ENCODE measurements around the gene RAI1. TPM values are rescaled to one million over a fixed set of nuclear protein-coding genes. Genes with fewer than 3 reads are reported as not detected.

Gene RAI1
- total and polyA plus RNA-seq, 2 experiments from 2014 or later: 0.87 to 0.89 TPM

- H3K4me1 Mint-ChIP-seq: peaks cover 73% of the 10 kb centered on the region
- Histone ChIP-seq H3K4me2 (peak overlapping the region; percentile 77), H3K27ac (ENCODE audit: low read depth) (peak overlapping the region; percentile 99), H3K4me3 (peak overlapping the region; percentile 46), H3K27me3 (ENCODE audit: insufficient read depth) (no peaks in the 10 kb centered on the region), H3K36me3 (ENCODE audit: insufficient read depth) (0 out of 2 replicates have a peak, but pooled peaks cover 5% of the 10 kb centered on the region), H3K4me1 (ENCODE audit: insufficient read depth) (peaks cover 49% of the 10 kb centered on the region), H2AFZ (no peak overlapping the region), H3F3A (replicated peaks; ENCODE audit: low read depth) (peaks cover 13% of the 10 kb centered on the region), H3K79me2 (replicated peaks; ENCODE audit: insufficient read depth) (peaks cover 73% of the 10 kb centered on the region), H3K9me2 (ENCODE audit: insufficient read depth) (no peaks in the 10 kb centered on the region), H4K20me1 (replicated peaks; ENCODE audit: insufficient read depth) (peaks cover 69% of the 10 kb centered on the region)
- peaks cover 21% of the 10 kb centered on the region for H3K27me3 Mint-ChIP-seq (ENCODE audit: insufficient read depth, low read depth, poor library complexity)
- ATAC-seq (peak; percentile 16), DNase-seq (ENCODE audit: low spot score) (no peak)
- H3K9me3 Mint-ChIP-seq: no peaks in the 10 kb centered on the region
- H3K27ac Mint-ChIP-seq: peak overlapping the region; percentile 97
- peak overlapping the region; percentile 60 for H3K4me3 Mint-ChIP-seq
- H3K36me3 Mint-ChIP-seq (ENCODE audit: low read depth): peaks cover 22% of the 10 kb centered on the region
- no peak for TF ChIP-seq STAT1 (IDR thresholded peaks at IDR 0.05; ENCODE audit: unreplicated experiment)
- TF ChIP-seq, protein P1, sequence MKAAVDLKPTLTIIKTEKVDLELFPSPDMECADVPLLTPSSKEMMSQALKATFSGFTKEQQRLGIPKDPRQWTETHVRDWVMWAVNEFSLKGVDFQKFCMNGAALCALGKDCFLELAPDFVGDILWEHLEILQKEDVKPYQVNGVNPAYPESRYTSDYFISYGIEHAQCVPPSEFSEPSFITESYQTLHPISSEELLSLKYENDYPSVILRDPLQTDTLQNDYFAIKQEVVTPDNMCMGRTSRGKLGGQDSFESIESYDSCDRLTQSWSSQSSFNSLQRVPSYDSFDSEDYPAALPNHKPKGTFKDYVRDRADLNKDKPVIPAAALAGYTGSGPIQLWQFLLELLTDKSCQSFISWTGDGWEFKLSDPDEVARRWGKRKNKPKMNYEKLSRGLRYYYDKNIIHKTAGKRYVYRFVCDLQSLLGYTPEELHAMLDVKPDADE (IDR thresholded peaks at IDR 0.05): no peak
- no peak for TF ChIP-seq ZNF114 (CRISPR knock-in tag; IDR thresholded peaks at IDR 0.05)
- TF ChIP-seq EZH2 (IDR thresholded peaks at IDR 0.05; ENCODE audit: low read depth, unreplicated experiment): no peak
- TF ChIP-seq POLR2AphosphoS5 (IDR thresholded peaks at IDR 0.05; ENCODE audit: low read depth): no peak
- TF ChIP-seq, protein P2, sequence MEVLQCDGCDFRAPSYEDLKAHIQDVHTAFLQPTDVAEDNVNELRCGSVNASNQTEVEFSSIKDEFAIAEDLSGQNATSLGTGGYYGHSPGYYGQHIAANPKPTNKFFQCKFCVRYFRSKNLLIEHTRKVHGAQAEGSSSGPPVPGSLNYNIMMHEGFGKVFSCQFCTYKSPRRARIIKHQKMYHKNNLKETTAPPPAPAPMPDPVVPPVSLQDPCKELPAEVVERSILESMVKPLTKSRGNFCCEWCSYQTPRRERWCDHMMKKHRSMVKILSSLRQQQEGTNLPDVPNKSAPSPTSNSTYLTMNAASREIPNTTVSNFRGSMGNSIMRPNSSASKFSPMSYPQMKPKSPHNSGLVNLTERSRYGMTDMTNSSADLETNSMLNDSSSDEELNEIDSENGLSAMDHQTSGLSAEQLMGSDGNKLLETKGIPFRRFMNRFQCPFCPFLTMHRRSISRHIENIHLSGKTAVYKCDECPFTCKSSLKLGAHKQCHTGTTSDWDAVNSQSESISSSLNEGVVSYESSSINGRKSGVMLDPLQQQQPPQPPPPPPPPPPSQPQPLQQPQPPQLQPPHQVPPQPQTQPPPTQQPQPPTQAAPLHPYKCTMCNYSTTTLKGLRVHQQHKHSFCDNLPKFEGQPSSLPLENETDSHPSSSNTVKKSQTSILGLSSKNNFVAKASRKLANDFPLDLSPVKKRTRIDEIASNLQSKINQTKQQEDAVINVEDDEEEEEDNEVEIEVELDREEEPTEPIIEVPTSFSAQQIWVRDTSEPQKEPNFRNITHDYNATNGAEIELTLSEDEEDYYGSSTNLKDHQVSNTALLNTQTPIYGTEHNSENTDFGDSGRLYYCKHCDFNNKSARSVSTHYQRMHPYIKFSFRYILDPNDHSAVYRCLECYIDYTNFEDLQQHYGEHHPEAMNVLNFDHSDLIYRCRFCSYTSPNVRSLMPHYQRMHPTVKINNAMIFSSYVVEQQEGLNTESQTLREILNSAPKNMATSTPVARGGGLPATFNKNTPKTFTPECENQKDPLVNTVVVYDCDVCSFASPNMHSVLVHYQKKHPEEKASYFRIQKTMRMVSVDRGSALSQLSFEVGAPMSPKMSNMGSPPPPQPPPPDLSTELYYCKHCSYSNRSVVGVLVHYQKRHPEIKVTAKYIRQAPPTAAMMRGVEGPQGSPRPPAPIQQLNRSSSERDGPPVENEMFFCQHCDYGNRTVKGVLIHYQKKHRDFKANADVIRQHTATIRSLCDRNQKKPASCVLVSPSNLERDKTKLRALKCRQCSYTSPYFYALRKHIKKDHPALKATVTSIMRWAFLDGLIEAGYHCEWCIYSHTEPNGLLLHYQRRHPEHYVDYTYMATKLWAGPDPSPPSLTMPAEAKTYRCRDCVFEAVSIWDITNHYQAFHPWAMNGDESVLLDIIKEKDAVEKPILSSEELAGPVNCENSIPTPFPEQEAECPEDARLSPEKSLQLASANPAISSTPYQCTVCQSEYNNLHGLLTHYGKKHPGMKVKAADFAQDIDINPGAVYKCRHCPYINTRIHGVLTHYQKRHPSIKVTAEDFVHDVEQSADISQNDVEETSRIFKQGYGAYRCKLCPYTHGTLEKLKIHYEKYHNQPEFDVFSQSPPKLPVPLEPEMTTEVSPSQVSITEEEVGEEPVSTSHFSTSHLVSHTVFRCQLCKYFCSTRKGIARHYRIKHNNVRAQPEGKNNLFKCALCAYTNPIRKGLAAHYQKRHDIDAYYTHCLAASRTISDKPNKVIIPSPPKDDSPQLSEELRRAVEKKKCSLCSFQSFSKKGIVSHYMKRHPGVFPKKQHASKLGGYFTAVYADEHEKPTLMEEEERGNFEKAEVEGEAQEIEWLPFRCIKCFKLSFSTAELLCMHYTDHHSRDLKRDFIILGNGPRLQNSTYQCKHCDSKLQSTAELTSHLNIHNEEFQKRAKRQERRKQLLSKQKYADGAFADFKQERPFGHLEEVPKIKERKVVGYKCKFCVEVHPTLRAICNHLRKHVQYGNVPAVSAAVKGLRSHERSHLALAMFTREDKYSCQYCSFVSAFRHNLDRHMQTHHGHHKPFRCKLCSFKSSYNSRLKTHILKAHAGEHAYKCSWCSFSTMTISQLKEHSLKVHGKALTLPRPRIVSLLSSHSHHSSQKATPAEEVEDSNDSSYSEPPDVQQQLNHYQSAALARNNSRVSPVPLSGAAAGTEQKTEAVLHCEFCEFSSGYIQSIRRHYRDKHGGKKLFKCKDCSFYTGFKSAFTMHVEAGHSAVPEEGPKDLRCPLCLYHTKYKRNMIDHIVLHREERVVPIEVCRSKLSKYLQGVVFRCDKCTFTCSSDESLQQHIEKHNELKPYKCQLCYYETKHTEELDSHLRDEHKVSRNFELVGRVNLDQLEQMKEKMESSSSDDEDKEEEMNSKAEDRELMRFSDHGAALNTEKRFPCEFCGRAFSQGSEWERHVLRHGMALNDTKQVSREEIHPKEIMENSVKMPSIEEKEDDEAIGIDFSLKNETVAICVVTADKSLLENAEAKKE (CRISPR knock-in tag; IDR thresholded peaks at IDR 0.05): no peak
- TF ChIP-seq NANOG (IDR thresholded peaks at IDR 0.05; ENCODE audit: borderline replicate concordance): no peak
- TF ChIP-seq EZH2phosphoT487 (IDR thresholded peaks at IDR 0.05; ENCODE audit: unreplicated experiment): no peak
- TF ChIP-seq, protein P3, sequence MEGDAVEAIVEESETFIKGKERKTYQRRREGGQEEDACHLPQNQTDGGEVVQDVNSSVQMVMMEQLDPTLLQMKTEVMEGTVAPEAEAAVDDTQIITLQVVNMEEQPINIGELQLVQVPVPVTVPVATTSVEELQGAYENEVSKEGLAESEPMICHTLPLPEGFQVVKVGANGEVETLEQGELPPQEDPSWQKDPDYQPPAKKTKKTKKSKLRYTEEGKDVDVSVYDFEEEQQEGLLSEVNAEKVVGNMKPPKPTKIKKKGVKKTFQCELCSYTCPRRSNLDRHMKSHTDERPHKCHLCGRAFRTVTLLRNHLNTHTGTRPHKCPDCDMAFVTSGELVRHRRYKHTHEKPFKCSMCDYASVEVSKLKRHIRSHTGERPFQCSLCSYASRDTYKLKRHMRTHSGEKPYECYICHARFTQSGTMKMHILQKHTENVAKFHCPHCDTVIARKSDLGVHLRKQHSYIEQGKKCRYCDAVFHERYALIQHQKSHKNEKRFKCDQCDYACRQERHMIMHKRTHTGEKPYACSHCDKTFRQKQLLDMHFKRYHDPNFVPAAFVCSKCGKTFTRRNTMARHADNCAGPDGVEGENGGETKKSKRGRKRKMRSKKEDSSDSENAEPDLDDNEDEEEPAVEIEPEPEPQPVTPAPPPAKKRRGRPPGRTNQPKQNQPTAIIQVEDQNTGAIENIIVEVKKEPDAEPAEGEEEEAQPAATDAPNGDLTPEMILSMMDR (conservative IDR thresholded peaks at IDR 0.05; ENCODE audit: low read depth in 2 of 2): no peak
- no peak for TF ChIP-seq ZNF331 (CRISPR knock-in tag; IDR thresholded peaks at IDR 0.05; ENCODE audit: low read depth)
- no peak for TF ChIP-seq JUNB (IDR thresholded peaks at IDR 0.05; ENCODE audit: unreplicated experiment)
- no peak for TF ChIP-seq CREB1 (CRISPR knock-in tag; IDR thresholded peaks at IDR 0.05; ENCODE audit: low read depth)
- no peak for TF ChIP-seq REST (IDR thresholded peaks at IDR 0.05; ENCODE audit: unreplicated experiment)
Measured at GRCh38 chr17:17824119-17824782, 143.0 kb downstream of the RAI1 start.

Data from GM23338 (cell line).